GM23248 (cell line): ENCODE data around the gene SLC9A6.

Experiments
- EZH2 ChIP-seq: fragments of 200-600 bp; sonication (generic); IDR thresholded peaks from 2 replicates; pipeline ENCODE4 v1.6.1; 2018; ENCODE audit warnings: antibody characterized with exemption, mild to moderate bottlenecking; ENCODE audit not compliant: insufficient read depth, poor library complexity, severe bottlenecking
- EZH2phosphoT487 ChIP-seq: fragments of 200-600 bp; sonication (generic); IDR thresholded peaks from 2 replicates; pipeline ENCODE4 v1.6.1; 2018; ENCODE audit warnings: antibody characterized with exemption, moderate library complexity, mild to moderate bottlenecking, low read depth; ENCODE audit not compliant: insufficient read depth

DNA sequence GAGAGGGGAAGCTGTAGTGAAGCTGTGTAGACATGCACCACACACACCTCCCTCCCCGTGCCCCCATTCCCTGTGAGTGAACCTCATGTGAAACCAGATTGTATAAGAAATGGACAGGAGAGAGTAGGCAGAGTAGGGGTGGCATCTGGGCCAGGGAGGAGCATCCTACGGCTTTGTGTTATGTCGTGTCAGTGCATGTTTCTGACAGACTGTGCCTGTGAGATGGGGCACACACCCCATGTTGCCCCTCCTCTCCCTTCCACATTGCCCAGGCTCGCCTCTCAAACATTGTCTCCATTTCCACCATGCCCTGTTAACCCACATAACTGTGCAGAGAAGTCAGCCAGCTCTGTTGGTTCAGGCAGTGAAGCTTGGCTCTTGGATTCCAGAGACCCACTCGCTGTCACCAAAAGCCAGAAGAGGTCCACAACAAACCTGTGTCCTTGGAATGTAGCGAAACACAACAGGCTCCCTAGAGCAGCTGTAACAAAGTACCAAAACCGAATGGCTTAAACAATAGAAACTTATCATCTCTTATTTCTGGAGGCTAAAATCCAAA is 56.1 kb downstream of the SLC9A6 start:
- TF ChIP-seq EZH2phosphoT487 (no peak), EZH2 (no peak)
